ENCODE results near the gene AGTPBP1.
"Not testable (repeated sequence)": the region's sequence is repeated elsewhere in the genome, so short reads cannot be mapped to it uniquely, and the experiment has no call there.

Gene AGTPBP1

DNA sequence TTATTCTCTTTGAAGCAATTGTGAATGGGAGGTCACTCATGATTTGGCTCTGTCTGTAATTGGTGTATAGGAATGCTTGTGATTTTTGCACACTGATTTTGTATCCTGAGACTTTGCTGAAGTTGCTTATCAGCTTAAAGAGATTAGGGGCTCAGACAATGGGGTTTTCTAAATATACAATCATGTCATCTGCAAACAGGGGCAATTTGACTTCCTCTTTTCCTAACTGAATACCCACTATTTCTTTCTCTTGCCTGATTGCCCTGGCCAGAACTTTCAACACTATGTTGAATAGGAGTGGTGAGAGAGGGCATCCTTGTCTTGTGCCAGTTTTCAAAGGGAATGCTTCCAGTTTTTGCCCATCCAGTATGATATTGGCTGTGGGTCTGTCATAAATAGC lies 22.3 kb downstream of the AGTPBP1 start:
- not testable (repeated sequence) for DNase-seq

DNA sequence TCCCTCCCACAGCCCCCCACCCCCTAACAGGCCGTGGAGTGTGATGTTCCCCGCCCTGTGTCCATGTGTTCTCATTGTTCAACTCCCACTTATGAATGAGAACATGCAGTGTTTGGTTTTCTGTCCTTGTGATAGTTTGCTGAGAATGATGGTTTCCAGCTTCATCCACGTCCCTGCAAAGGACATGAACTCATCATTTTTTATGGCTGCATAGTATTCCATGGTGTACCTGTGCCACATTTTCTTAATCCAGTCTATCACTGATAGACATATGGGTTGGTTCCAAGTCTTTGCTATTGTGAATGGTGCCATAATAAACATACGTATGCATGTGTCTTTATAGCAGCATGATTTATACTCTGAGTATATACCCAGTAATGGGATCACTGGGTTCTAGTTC lies 23.9 kb downstream of the AGTPBP1 start:
- not testable (repeated sequence) for DNase-seq

DNA sequence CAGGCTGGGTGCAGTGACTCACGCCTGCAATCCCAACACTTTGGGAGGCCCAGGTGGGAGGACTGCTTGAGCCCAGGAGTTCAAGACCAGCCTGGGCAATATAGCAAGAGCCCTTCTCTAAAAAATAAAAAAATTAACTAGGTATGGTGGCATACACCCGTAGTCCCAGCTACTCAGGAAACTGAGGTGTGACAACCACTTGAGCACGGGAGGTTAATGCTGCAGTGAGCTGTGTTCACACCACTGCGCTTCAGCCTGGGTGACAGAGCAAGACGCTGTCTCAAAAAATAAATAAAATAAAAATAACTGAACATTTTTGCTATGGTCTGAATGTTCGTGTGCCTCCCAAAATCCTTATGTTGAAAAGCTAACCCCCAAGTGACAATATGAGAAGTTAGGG lies 24.5 kb downstream of the AGTPBP1 start:
- no peak for DNase-seq

GRCh38 chr9:85716031-85716877 lies 25.5 kb downstream of the AGTPBP1 start:
- DNase-seq, result no peak

DNA sequence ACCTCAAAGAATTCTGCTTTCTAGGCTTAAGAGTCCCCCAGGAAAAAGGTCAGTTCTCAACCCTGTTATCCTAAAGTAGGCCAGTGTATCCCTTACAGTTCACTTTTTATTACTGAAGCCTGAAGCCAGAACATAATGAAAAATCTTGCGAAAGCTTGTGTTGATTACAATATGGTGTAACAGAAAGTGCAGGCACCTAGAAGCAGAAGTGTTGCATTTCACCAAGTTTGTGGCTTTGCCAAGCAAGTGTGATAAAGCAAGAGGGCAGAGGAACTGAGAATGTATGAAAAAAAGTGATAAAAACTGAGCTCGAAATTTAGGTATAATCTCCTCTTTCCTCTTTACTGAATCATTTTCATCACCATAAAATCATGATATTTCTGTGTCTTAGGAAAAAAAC lies 26.2 kb downstream of the AGTPBP1 start:
- DNase-seq, result no peak

GRCh38 chr9:85713897-85714296 lies 27.9 kb downstream of the AGTPBP1 start:
- DNase-seq, result no peak

DNA sequence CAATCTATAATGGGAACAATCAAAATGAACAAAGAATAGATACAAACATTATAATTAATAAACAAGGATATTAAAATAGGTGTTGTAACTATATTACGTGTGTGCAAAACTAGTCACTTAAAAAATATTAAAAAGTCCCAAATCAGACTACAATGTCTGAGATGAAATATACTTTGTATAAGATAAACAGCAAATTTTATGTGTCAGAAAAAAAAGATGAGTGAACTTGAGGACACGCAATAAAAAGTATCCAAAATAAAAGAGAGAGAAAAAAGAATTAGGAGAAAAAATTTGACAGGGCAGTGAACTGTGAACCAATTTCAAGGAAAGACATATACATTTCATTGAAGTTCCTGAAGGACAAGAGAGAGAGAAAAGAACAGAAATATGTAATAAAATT lies 37.0 kb downstream of the AGTPBP1 start:
- DNase-seq, result no peak

- no peak for DNase-seq
These were observed 38.4 kb downstream of the AGTPBP1 start for GRCh38 chr9:85703398-85703797.

GRCh38 chr9:85702726-85703289 lies 38.9 kb downstream of the AGTPBP1 start:
- no peak for DNase-seq

DNA sequence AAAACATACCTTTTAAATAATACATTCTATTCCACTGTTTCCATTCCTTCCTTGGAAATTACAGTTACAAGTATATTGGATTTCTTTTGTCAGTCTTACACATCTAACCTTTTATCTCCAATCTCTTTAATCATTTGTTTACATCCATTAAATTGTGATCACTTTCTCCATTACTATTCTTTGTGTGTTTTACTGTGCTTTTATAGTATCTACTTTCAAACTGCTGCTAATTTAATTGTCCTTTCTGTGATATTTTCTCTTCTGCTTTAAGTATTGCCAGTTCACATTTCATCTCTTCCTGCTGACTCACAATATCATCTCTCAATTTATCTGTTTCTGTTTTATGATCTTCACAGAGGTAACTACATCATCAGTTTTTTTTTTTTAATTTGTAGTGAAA lies 39.6 kb downstream of the AGTPBP1 start:
- DNase-seq, result no peak

DNA sequence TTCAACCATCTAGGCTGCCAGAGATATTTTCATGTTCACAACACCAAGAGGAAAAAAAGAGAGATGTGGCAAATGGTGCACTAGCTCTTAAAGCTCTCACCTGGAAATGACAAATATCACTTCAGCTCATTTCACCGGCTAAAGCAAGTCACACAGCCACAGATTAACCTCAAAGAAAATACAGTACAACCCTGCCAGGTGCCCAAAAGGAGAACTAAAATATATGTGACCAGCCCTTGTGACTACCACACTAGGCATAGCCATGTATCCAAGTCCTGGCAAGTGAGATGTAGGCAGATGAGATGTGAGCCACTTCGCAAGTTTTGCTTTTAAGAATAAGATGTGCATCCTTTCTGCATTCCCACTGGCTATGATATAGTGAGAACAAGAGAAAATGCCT lies 41.4 kb downstream of the AGTPBP1 start:
- DNase-seq, result no peak

DNA sequence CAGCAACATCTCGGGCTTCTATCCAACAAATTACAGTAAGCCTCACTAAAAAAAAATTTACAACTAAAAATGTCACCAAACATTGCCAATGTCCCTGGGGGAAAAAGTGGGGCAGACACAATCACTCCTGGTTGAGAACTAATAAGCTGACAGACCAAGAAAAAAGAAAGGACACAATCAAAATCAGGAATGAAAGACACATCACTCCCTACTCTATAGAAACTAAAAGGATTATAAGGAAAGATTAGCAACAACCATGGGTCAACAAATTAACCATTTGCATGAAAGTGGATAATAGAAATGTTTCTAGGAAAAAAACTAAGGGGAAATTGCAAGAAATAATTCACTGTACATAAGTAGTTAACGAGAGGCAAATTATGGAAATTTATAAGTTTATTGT lies 53.4 kb downstream of the AGTPBP1 start:
- DNase-seq, result no peak

GRCh38 chr9:85685081-85685480 lies 56.7 kb downstream of the AGTPBP1 start:
- DNase-seq, result no peak

DNA sequence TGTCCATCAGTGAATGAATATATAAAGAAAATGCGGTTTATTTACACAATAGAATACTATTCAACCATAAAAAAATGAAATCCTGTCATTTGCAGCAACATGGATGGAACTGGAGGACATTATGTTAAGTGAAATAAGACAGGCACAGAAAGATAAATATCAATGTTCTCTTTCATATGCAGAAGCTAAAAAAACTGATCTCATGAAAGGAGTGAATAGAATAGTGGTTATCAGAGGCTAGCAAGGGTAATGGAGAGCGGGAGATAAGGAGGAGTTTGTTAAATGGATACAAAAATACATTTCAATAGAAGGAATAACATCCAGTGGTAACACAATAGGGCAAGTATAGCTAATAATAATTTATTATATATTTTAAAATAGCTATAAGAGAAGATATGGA lies 65.0 kb downstream of the AGTPBP1 start:
- DNase-seq, result no peak

GRCh38 chr9:85667374-85667773 lies 74.4 kb downstream of the AGTPBP1 start:
- no peak for DNase-seq

DNA sequence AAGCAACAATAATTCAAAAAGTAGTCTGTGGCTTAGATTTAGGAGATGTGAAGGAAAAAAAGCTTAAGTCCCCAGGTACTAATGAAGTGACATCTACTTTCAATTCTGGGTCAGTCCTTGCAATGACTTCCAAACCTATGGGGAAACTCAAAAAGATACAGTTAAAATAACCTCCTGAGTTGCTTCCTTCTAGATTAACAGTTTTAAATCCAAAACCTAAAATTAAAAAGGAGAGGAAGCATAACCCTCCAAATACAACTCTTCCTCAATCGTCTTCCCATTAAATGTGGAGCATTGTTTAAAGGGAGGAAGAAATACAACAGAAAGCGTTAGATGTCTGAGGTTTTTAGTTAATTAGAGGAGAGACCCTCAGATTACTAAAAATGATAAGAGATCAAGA lies 75.7 kb downstream of the AGTPBP1 start:
- no peak for DNase-seq

DNA sequence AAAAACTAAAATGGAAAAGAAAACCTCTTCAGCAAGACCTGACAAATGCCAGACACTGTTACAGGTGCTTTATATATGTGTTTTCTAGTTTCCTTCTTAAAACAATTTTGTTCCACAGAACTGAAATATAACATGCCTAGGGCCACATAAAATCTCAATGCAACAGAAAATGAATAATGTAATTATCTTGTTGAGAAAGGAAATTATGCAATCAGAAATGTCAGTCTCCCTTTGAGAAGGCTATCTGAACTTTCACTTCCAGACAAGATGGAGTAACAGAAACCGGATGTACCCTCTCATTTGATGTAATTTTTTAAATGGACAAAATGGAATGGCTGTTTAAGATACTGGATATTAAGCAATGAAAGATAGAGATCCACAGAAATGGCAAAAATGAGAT lies 79.2 kb downstream of the AGTPBP1 start:
- no peak for DNase-seq

- no peak for DNase-seq
These were observed 83.0 kb downstream of the AGTPBP1 start for GRCh38 chr9:85658716-85659115.

DNA sequence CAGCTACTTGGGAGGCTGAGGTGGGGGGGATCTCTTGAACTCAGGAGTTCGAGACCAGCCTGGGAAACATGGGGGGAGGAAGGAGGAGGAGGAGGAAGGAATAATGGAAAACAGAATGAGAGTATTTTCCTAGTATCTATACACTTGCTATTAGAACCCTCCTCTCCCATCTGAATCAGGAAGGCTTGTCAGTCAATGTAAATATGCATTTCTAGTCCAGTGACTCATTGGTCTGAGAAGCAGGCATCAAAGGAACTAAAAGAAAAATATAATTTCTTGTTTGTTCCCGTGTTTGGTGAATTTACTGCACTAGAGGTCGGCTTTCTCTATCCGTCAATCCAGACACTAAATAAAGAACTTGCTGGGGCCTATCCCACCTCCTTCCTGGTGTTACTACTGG lies 88.6 kb downstream of the AGTPBP1 start:
- DNase-seq, result no peak

DNA sequence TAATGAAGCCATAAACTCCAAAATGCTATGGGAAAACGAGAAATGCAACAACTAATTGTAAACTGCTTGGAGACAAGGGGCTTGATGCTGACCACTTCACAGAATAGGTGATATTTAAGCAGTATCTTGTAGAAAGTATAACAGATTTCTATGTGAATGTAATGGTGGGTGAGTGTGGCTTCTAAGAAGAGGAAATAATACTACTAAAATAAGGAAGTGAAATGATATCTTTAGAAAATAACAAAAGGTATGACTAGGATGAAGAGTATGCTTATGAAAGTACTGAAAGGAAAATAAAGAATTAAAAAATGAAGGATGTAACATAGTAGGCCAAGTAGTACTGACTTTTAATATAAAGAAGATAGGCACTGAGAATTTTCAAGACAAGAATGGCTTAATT lies 94.2 kb downstream of the AGTPBP1 start:
- DNase-seq, result no peak

DNA sequence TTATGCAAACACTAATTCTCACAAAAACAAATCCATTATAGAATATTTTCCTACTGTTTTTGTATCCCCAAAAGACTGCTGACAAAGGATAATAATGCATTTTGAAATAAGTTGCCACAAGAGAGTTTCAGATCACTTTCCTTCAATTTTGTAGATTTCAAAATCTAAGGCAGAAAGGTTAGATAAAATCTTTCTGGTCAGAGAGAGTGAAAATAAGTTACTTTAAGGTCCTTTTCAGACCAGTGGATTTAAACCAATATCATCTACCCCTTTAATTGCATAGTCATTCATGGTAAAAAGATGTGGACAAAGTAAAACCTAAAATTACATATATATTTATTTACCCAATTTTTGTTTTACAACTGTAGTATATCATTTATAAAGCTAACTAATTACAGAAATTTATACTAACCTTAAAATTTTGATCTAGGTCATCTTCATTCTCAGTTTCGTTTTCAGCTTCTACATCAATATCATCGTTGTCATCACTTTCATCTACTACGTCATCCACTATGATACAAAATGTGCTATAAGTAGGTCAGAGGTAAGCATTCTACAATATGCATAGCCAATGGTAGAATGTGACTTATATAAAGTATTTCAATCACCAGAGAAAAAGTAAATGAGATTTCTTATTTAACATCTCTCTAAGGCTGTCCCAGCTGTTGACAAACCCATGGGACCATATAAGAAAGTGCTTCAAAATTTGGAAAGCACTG lies 95.7 kb downstream of the AGTPBP1 start:
- no peak for DNase-seq

GRCh38 chr9:85640425-85640824 lies 101.3 kb downstream of the AGTPBP1 start:
- DNase-seq, result no peak

- DNase-seq, result no peak
These were observed 102.0 kb downstream of the AGTPBP1 start for GRCh38 chr9:85639675-85640186.

DNA sequence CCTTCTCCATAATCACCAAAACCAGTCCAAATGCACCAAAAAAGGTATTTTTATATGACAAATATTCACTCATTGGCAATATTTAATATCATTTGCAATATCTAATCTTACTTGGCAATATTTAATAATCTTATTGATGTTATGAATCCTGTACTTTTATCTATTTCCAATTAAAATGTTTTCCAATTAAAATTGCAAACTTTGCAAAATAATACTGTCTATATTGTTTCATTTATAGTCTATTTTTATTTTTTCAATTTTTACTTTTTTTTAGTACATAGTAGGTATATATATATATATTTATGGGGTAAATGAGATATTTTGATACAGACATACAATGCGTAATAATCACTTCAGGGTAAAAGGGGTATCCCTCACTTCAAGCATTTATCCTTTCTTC lies 109.9 kb downstream of the AGTPBP1 start:
- no peak for DNase-seq
